Mesenteric fat pad (tissue), 1 donor: ENCODE results near the gene SLC25A43. TPM values are rescaled to one million over a fixed set of nuclear protein-coding genes. Genes with fewer than 3 reads are reported as not detected.
A peak's percentile ranks its signal among the peaks of the same experiment; 100 is the strongest.

Source experiments
- DNase-seq: peaks from one replicate; pipeline ENCODE4 v3.0.0-alpha.2; 2020; ENCODE audit warnings: low spot score
- total RNA-seq: library from RNA; stranded (reverse); fragmentation: NEBNext Ultra II Directional; extraction: Animal tissue kit (Norgen Biotek cat#: 25700); gene quantifications from one replicate; pipeline ENCODE4 v1.2.1, GENCODE V29; 2021
- donor health status: DM: yes; HTN: yes; CAD: no.

SLC25A43 gene
- total RNA-seq, 1 donor from 2014 or later, result 23.7 TPM

DNA sequence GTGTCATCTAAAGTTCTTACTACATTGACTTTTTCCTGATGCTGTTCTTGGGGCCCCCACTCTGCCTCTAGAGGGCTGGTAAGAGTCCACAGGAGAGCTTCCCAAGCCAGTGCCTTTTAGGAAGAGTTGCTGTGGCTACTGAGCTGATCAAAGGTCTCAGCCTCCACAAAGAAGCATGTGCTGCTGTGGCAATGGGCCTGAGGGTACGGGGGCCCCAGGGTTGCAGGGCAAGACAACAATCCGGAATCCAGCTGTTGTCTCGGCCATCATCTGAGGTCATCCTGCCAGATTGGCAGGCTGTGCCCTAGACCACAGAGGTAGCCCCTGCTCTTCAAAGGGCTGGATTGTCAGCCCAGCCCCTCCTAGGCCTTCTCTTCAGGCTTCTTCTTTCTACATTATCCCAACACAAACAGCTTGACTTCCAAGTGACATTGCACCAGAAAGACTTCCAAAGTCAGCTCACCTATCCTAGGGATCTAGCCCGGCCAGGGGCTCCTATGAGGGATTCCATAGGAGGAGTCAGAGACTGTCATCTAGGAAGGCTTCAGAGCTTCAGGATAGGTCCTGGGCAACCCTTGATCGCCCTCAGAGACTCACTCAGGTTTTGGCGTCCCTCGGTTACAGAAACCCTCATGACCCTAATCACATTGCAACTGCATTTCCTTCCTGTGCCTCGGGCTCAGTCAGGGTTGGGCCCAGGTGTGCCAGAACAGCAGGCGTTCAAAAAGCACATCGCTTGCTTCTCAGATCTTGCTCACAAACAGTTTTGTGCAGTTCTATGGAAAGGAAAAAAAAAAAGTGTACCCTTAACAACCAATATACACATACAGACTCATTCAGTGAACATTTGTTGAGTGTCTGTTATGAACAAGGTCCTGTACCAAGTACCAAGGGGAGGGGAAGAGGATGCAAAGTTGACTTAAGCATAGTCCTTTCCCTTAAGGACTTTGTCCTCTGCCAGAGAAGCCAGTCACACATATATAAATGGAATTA lies 96.9 kb downstream of the SLC25A43 start:
- DNase-seq, result peak; percentile 37

DNA sequence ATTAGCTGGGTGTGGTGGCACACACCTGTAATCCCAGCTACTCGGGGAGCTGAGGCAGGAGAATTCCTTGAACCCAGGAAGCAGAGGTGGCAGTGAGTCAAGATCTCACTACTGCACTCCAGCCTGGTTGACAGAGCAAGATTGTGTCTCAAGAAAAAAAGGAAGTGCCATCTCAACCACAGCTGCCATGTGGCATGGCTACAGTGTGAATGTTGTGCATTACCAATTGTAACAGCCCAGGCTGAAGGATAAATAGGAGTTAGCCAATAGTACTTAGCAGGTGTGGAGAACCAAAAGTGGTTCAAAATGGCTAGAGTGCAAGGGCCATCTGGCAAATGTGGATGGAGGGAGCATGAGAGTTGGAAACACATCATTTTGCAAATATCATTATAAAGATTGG lies 98.0 kb downstream of the SLC25A43 start:
- DNase-seq, result no peak

DNA sequence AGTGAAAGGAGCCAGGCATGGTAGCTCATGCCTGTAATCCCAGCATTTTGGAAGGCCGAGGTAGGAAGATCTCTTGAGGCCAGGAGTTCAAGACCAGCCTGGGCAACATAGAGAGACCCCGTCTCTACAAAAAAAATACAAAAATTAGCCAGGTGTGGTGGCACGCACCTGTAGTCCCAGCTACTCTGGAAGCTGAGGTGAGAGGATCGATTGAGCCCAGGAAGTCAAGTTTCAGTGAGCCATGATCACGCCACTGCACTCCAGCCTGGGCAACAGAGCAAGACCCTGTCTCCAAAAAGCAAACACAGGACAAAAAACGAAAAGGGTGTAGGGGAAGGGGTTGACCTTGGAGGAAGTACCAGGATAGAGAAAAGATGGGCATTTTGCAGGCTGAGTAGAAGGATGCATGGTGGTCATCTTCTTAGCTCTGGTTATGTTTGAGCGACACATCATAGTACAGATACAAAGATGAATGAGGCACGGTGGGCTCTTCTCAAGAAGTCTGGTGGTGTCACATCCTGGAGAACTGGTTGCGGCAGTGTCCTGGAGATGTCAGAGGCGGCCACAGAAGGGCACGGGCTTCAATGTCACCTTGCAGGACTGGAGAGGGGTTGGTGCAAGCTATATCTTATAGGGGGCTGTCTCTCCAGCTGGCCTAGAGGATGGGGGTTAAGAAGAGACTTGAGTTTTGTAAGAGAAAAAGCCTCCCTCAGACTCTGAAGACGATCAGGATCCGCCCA lies 101.1 kb downstream of the SLC25A43 start:
- DNase-seq, result peak; percentile 53

DNA sequence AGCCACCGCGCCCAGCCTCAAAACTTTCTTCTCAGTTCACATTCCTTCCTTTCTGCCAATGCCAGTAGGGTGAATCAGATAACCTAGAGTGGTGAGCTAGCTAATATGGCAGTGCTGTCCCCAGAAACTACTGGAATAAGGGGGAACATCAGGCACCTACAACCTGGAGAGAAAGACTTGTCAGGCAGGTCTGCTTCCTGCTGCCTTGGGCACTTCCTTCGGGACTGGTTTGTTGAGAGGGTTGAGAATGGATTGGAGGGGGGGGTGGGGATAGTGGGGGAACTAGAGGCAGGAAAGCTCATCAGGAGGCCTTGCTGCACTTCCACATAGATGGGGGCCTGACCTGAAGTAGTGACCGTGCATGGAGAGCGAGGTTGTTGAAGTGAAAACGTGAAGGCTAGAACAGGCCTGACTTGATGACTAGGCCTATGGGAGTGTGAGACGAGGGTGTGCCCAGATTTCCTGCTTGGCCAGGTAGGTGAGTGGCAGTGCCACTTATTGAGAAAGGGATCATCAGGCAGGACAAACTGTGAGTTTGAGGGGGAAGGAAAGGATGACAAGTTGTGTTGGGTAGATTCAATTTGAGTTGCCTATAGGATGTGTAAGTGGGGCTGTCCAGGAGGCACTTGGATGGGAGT lies 102.5 kb downstream of the SLC25A43 start:
- no peak for DNase-seq

DNA sequence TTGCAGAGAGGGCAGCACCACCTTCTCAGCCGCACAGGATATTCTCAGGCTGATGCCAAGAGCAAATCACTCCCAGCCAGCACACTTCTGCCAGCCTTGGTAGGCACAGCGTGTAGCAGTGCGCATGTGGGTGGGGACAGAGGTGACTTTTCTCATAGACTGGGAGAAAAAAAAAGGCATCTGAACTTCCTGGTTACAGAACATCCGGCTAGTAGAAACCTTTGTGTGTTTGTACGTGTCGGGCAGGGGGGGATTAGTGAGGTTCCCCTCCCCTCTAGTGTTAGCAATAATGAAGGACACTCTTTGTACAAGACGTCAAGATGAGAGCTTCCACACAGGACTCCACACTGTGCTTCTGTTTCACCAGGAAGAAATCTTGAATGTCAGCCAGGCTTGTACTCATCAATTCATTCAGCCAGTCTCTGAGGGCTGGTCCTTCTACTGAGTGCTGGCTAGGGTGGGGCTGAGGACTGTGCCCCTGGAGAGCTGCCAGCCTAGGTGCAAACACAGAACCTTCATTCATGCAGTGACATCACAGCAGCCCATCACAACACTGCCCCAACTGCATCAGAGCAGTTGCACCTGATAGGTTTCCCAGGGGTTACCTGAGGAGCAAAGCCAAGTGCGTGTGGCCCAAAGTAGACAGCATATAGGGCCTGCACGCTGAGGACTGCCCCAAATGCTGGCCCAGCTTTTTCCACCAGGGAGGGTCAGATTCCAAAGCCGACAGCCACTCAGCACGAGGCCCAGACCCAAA lies 103.8 kb downstream of the SLC25A43 start:
- DNase-seq, result peak; percentile 49

DNA sequence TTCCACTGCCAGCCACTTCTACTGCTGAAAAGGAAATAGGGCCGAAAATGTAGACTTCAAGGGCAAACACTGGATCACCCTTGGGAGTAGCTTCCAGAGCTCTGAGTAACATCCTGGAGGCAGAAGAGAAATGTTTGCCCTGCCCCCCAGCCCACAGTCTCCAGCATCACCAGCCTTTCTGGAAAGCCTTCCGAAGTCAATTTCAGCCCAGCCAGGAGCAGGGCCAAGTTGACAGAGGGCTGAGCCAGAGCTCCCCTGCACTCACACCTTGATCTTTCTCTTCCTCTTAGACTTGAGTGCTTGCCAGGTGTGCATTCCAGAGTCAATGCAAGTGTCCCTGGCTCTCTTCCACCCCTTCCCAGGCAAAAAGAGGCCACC lies 104.3 kb downstream of the SLC25A43 start:
- peak; percentile 80 for DNase-seq

Other genes starting within 250 kb of the SLC25A43 start
- gene PGRMC1, start 163.1 kb upstream of the SLC25A43 start, total RNA-seq, result 220 TPM
- 215 TPM for gene SLC25A5, start 69.1 kb downstream of the SLC25A43 start, total RNA-seq
- gene STEEP1, start 166.1 kb downstream of the SLC25A43 start, total RNA-seq, result 24.6 TPM
- gene UBE2A, start 175.2 kb downstream of the SLC25A43 start, total RNA-seq, result 58.9 TPM
- 8.0 TPM for gene NKRF, start 207.1 kb downstream of the SLC25A43 start, total RNA-seq